A549 (cell line): ENCODE results near the gene TEKT3. TPM values are rescaled to one million over a fixed set of nuclear protein-coding genes. Genes with fewer than 3 reads are reported as not detected.

Experiments
- ATAC-seq, 2 experiments: fragments of 200-7000 bp in 1 of 2; fragments of >200 bp in 1 of 2; cut with Nextera tagmentation in 1 of 2; cut with Tn5 transposase in 1 of 2; 3 replicates each; pipeline versions ENCODE4 v1.8.0 to v1.9.1; 2018 to 2020; ENCODE audit warnings: mild to moderate bottlenecking in 1 of 2, moderate library complexity in 1 of 2
- CTCF ChIA-PET: fragments of 300-600 bp; sonication (Branson Sonifier 250); formaldehyde crosslinking; extraction: SDS; loops from one replicate; lab custom pipeline; 2021; ENCODE audit warnings: antibody characterized with exemption, inconsistent platforms; lab: Yijun Ruan, JAX
- POLR2A ChIA-PET: fragments of 350-600 bp; formaldehyde crosslinking; extraction: SDS; loops from one replicate; lab custom pipeline; 2021; ENCODE audit warnings: antibody characterized with exemption, inconsistent platforms; lab: Yijun Ruan, JAX
- DNase-seq, 2 experiments: peaks; one replicate each; pipeline versions ENCODE4 v3.0.0 to v3.0.0-alpha.2; 2011 to 2016; ENCODE audit warnings: low read depth in 1 of 2, low spot score in 1 of 2
- FAIRE-seq: peaks from 2 replicates; lab custom pipeline; 2011; peaks lifted over from hg19 to GRCh38; lab: Jason Lieb, UNC
- H3K27ac ChIP-seq, 2 experiments: fragments of >200 bp; sonication (Bioruptor Twin); formaldehyde crosslinking; 3 replicates each; pipeline ENCODE4 v1.5.1; 2016 to 2017
- H3K4me1 ChIP-seq: fragments of >200 bp; sonication (Bioruptor Twin); formaldehyde crosslinking; 3 replicates; pipeline ENCODE4 v1.6.1; 2016
- H3K4me2 ChIP-seq: fragments of >200 bp; sonication (Bioruptor Twin); formaldehyde crosslinking; 3 replicates; pipeline ENCODE4 v1.6.1; 2016
- H3K4me3 ChIP-seq: fragments of >200 bp; sonication (Bioruptor Twin); formaldehyde crosslinking; 3 replicates; pipeline ENCODE4 v1.5.1; 2016
- H3K9me3 ChIP-seq: fragments of >200 bp; sonication (Bioruptor Twin); formaldehyde crosslinking; 3 replicates; pipeline ENCODE4 v1.6.1; 2016
- ATOH8 ChIP-seq: fragments of 250-450 bp; sonication (Bioruptor Pico); IDR thresholded peaks from 2 replicates; pipeline ENCODE4 v1.5.0; 2020; ENCODE audit warnings: low read depth, mild to moderate bottlenecking, moderate library complexity
- BHLHE40 ChIP-seq: IDR thresholded peaks from 2 replicates; pipeline ENCODE4 v1.6.1; 2012; ENCODE audit warnings: low read depth, low read length, inconsistent platforms
- CBX8 ChIP-seq: fragments of 200-600 bp; sonication (generic); IDR thresholded peaks from 2 replicates; pipeline ENCODE4 v1.6.1; 2016
- CHD2 ChIP-seq: fragments of 150-350 bp; IDR thresholded peaks from 2 replicates; pipeline ENCODE4 v1.6.1; 2014; ENCODE audit warnings: low read length; ENCODE audit not compliant: partially characterized antibody
- CTCF ChIP-seq: fragments of >200 bp; sonication (Bioruptor Twin); formaldehyde crosslinking; IDR thresholded peaks from 3 replicates; pipeline ENCODE4 v1.5.1; 2016
- EHMT2 ChIP-seq: fragments of 200-600 bp; sonication (generic); IDR thresholded peaks from 2 replicates; pipeline ENCODE4 v1.6.1; 2016; ENCODE audit warnings: antibody characterized with exemption, low read depth, mild to moderate bottlenecking, moderate library complexity
- ELK1 ChIP-seq: fragments of 150-350 bp; IDR thresholded peaks from 2 replicates; pipeline ENCODE4 v1.6.1; 2014; ENCODE audit warnings: low read depth, mild to moderate bottlenecking, low read length
- EP300 ChIP-seq, 2 experiments: fragments of >200 bp; sonication (Bioruptor Twin); formaldehyde crosslinking; IDR thresholded peaks; 2 replicates in 1 of 2; 3 replicates in 1 of 2; pipeline ENCODE4 v1.6.1; 2016 to 2017
- FOSL2 ChIP-seq, 2 experiments: fragments of 450-650 bp in 1 of 2; fragments of >200 bp in 1 of 2; sonication (Bioruptor Twin) in 1 of 2; formaldehyde crosslinking; IDR thresholded peaks; 2 replicates each; pipeline versions ENCODE4 v1.5.0 to v1.6.1; 2016 to 2020; ENCODE audit warnings: mild to moderate bottlenecking in 1 of 2, moderate library complexity in 1 of 2
- GATA3 ChIP-seq: IDR thresholded peaks from 2 replicates; pipeline ENCODE4 v1.6.1; 2012; ENCODE audit warnings: borderline replicate concordance
- HDAC2 ChIP-seq: fragments of 200-600 bp; sonication (generic); IDR thresholded peaks from 2 replicates; pipeline ENCODE4 v1.6.1; 2016
- HES2 ChIP-seq: fragments of >200 bp; sonication (Bioruptor Twin); formaldehyde crosslinking; IDR thresholded peaks from 2 replicates; pipeline ENCODE4 v1.6.1; 2016
- HMGXB4 ChIP-seq: fragments of 250-450 bp; sonication (Bioruptor Pico); IDR thresholded peaks from 2 replicates; pipeline ENCODE4 v1.5.0; 2021; ENCODE audit warnings: mild to moderate bottlenecking, moderate library complexity, borderline replicate concordance
- HOXB13 ChIP-seq: fragments of 250-450 bp; sonication (Bioruptor Pico); IDR thresholded peaks from 2 replicates; pipeline ENCODE4 v1.5.0; 2020; ENCODE audit warnings: low read depth, mild to moderate bottlenecking, moderate library complexity
- KDM5A ChIP-seq: fragments of 200-600 bp; sonication (generic); IDR thresholded peaks from 2 replicates; pipeline ENCODE4 v1.6.1; 2016; ENCODE audit warnings: antibody characterized with exemption, mild to moderate bottlenecking
- MAFK ChIP-seq: fragments of 450-650 bp; IDR thresholded peaks from 2 replicates; pipeline ENCODE4 v1.6.1; 2014; ENCODE audit not compliant: partially characterized antibody
- MAX ChIP-seq: IDR thresholded peaks from 2 replicates; pipeline ENCODE4 v1.6.1; 2012
- NFE2L2 ChIP-seq: fragments of 150-350 bp; conservative IDR thresholded peaks from 2 replicates; pipeline ENCODE4 v1.6.1; 2014; ENCODE audit warnings: low read length
- NPAS2 ChIP-seq: fragments of 250-450 bp; sonication (Bioruptor Pico); IDR thresholded peaks from 2 replicates; pipeline ENCODE4 v1.8.0; 2022; ENCODE audit warnings: mild to moderate bottlenecking, moderate library complexity, borderline replicate concordance
- NR3C1 ChIP-seq: fragments of >200 bp; sonication (Bioruptor Twin); formaldehyde crosslinking; IDR thresholded peaks from 3 replicates; pipeline ENCODE4 v1.6.1; 2017
- RFX5 ChIP-seq: fragments of 450-650 bp; IDR thresholded peaks from 2 replicates; pipeline ENCODE4 v1.7.1; 2014; ENCODE audit warnings: antibody characterized with exemption, mild to moderate bottlenecking, moderate library complexity
- RNF2 ChIP-seq: fragments of 200-600 bp; sonication (generic); IDR thresholded peaks from 2 replicates; pipeline ENCODE4 v1.6.1; 2016; ENCODE audit warnings: low read depth, mild to moderate bottlenecking, antibody characterized with exemption, moderate library complexity, borderline replicate concordance
- SMC3 ChIP-seq: fragments of >200 bp; sonication (Bioruptor Twin); formaldehyde crosslinking; IDR thresholded peaks from 3 replicates; pipeline ENCODE4 v1.6.1; 2018; ENCODE audit warnings: inconsistent platforms
- TFCP2L1 ChIP-seq: fragments of 250-450 bp; sonication (Bioruptor Pico); IDR thresholded peaks from 2 replicates; pipeline ENCODE4 v1.5.0; 2021; ENCODE audit warnings: mild to moderate bottlenecking
- USF2 ChIP-seq: fragments of 450-650 bp; IDR thresholded peaks from 2 replicates; pipeline ENCODE4 v1.6.1; 2014; ENCODE audit warnings: antibody characterized with exemption
- ZC3H11A ChIP-seq: fragments of 450-650 bp; IDR thresholded peaks from 2 replicates; pipeline ENCODE4 v1.6.1; 2014; ENCODE audit warnings: antibody characterized with exemption, mild to moderate bottlenecking
- ZFP36 ChIP-seq: fragments of 450-650 bp; IDR thresholded peaks from 2 replicates; pipeline ENCODE4 v1.6.1; 2014; ENCODE audit warnings: borderline replicate concordance; ENCODE audit not compliant: partially characterized antibody
- WGBS: methylation state at CpG from one replicate; pipeline ENCODE4 v1.1.6; 2017; ENCODE audit errors: missing lambda C conversion rate; 5-methylcytosine and 5-hydroxymethylcytosine counted together
- polyA plus RNA-seq, 4 experiments: library from polyadenylated mRNA; depleted of rRNA in 3 of 4; stranded (reverse); fragments of >200 nt; fragmentation: RNase III in 1 of 4; extraction: RNeasy Plus Mini Kit Qiagen cat#74134 plus additional on column Dnase treatment in 1 of 4; gene quantifications; 2 replicates in 3 of 4; 3 replicates in 1 of 4; pipeline ENCODE4 v1.2.3, GENCODE V29; 2011 to 2017

The TEKT3 gene
- polyA plus RNA-seq, 2 of the 4 experiments (the other 2 are of a cell fraction) = 0.17 to 0.21 TPM

- peaks cover 6% of the 10 kb centered on the region; the same call in 1 of the 3 replicates for H3K9me3 ChIP-seq
- peaks cover 15% of the 10 kb centered on the region for H3K4me1 ChIP-seq
- ChIA-PET CTCF (interaction anchor here (1.4 kb wide), 1 partner anchor 18 kb away, joined by 3 read pairs; no protein-coding TSS in a partner anchor), POLR2A (no interaction called here)
- TF ChIP-seq CBX8 = no peak
- TF ChIP-seq EP300 (IDR thresholded peaks at IDR 0.05) = no peak
- TF ChIP-seq HDAC2 = no peak
- no peak for TF ChIP-seq CTCF
- TF ChIP-seq RFX5 = no peak
- TF ChIP-seq FOSL2 (IDR thresholded peaks at IDR 0.05) = no peak
- TF ChIP-seq FOSL2 (CRISPR knock-in tag; IDR thresholded peaks at IDR 0.05) = no peak
- no peak for TF ChIP-seq TFCP2L1 (CRISPR knock-in tag)
- no peak for TF ChIP-seq CHD2
- TF ChIP-seq NR3C1 = no peak
- TF ChIP-seq GATA3 = no peak
- TF ChIP-seq SMC3 = no peak
- TF ChIP-seq ZC3H11A = no peak
- no peak for TF ChIP-seq RNF2
- no peak for TF ChIP-seq MAFK
- no peak for ATAC-seq
- no peak for DNase-seq
- FAIRE-seq = no peak
- no peak overlapping the region for H3K4me3 ChIP-seq
- WGBS = 90% methylated on average over 6 of the region's 6 CpGs
- no peak overlapping the region for H3K4me2 ChIP-seq
- H3K27ac ChIP-seq = no peak overlapping the region
Observed at GRCh38 chr17:15285466-15285865, 55.9 kb downstream of the TEKT3 start.

GRCh38 chr17:15284537-15284936, 56.9 kb downstream of the TEKT3 start:
- Histone ChIP-seq H3K4me2 (no peak overlapping the region), H3K4me3 (no peak overlapping the region), H3K9me3 (peaks cover 9% of the 10 kb centered on the region), H3K4me1 (peaks cover 12% of the 10 kb centered on the region), H3K27ac (no peak overlapping the region)
- DNase-seq = no peak
- WGBS = 45% methylated on average over 2 of the region's 2 CpGs
- POLR2A ChIA-PET = no interaction called here
- peak; percentile 77 for FAIRE-seq
- no peak for TF ChIP-seq CTCF
- no peak for TF ChIP-seq KDM5A
- no peak for TF ChIP-seq ELK1
- TF ChIP-seq HDAC2 = no peak
- no peak for TF ChIP-seq ZFP36
- TF ChIP-seq ATOH8 (CRISPR knock-in tag) = no peak
- no peak for TF ChIP-seq NFE2L2
- TF ChIP-seq EHMT2 = no peak
- no peak for TF ChIP-seq BHLHE40
- no peak for TF ChIP-seq MAX
- TF ChIP-seq RFX5 = no peak
- TF ChIP-seq NPAS2 (CRISPR knock-in tag) = no peak
- no peak for TF ChIP-seq HMGXB4
- TF ChIP-seq USF2 = no peak
- no peak for TF ChIP-seq CHD2
- no peak for TF ChIP-seq HOXB13 (CRISPR knock-in tag)
- TF ChIP-seq HES2 = no peak
- CTCF ChIA-PET = interaction anchor here (1.3 to 1.6 kb wide), 2 partner anchors 21 to 218 kb away, joined by 4 to 8 read pairs; no protein-coding TSS in a partner anchor
- no peak for ATAC-seq
